ENCODE results near the gene ALK.

DNA sequence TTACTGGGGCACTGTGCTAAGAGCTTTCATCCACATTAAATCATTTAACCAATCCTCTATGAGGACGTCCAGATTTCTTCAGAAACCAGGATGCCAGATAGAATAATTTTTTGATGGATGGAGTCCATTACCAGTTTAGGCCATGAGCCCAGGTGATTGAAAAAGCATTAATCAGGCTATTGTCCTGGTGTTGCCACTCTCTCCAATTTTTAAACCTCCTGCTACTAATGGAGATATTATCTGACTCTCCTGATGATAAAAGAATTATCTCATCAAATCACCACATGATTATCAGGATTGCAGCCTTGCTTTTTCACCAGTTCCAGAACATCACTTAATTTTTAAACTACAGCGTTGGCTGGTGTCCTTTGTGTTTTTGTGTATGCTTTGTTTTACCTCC lies 404.0 kb downstream of the ALK start:
- TF ChIP-seq POLR2A (IDR thresholded peaks at IDR 0.05) = no peak
- TF ChIP-seq, protein P1, sequence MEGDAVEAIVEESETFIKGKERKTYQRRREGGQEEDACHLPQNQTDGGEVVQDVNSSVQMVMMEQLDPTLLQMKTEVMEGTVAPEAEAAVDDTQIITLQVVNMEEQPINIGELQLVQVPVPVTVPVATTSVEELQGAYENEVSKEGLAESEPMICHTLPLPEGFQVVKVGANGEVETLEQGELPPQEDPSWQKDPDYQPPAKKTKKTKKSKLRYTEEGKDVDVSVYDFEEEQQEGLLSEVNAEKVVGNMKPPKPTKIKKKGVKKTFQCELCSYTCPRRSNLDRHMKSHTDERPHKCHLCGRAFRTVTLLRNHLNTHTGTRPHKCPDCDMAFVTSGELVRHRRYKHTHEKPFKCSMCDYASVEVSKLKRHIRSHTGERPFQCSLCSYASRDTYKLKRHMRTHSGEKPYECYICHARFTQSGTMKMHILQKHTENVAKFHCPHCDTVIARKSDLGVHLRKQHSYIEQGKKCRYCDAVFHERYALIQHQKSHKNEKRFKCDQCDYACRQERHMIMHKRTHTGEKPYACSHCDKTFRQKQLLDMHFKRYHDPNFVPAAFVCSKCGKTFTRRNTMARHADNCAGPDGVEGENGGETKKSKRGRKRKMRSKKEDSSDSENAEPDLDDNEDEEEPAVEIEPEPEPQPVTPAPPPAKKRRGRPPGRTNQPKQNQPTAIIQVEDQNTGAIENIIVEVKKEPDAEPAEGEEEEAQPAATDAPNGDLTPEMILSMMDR (IDR thresholded peaks at IDR 0.05) = no peak
